Erythroblast (primary cell): ENCODE measurements around the gene SNX33.

Source experiments
- GATA1 ChIP-seq: IDR thresholded peaks from 2 replicates; pipeline ENCODE4 v1.6.1; 2011; ENCODE audit warnings: low read depth, mild to moderate bottlenecking, control low read depth, low read length, moderate library complexity
- POLR2A ChIP-seq: IDR thresholded peaks from 2 replicates; pipeline ENCODE4 v1.6.1; 2011; ENCODE audit warnings: mild to moderate bottlenecking, low read length

- no peak for TF ChIP-seq POLR2A
- TF ChIP-seq GATA1 = no peak
These were observed 15.8 kb upstream of the SNX33 start for GRCh38 chr15:75631935-75632334.
